ENCODE results near the gene IQSEC1. TPM values are rescaled to one million over a fixed set of nuclear protein-coding genes. Genes with fewer than 3 reads are reported as not detected.

Gene IQSEC1
- total RNA-seq, 2 experiments from 2014 or later, result 36.8 to 40.4 TPM

GRCh38 chr3:13022348-13023234 is 50.6 kb downstream of the IQSEC1 start:
- CTCF ChIA-PET, result no interaction called here
- intact Hi-C loops (cut with DNase I, micrococcal nuclease), result no loop called here
- POLR2A ChIA-PET, result no interaction called here
- Mint-ChIP-seq H3K27ac (no peak overlapping the region), H3K9me3 (ENCODE audit: low read depth) (no peaks in the 10 kb centered on the region), H3K4me3 (no peak overlapping the region), H3K36me3 (ENCODE audit: low read depth) (no peaks in the 10 kb centered on the region), H3K4me1 (peaks cover 3% of the 10 kb centered on the region), H3K27me3 (no peaks in the 10 kb centered on the region)
- DNase-seq, result no peak
- no peak for ATAC-seq

- CTCF ChIA-PET, result interaction anchor here (0.6 kb wide), 1 partner anchor 287 kb away, joined by 3 read pairs; no protein-coding TSS in a partner anchor
- no peaks in the 10 kb centered on the region for H3K9me3 Mint-ChIP-seq (ENCODE audit: low read depth)
- peaks cover 14% of the 10 kb centered on the region for H3K4me1 Mint-ChIP-seq
- intact Hi-C loops (cut with DNase I, micrococcal nuclease), result no loop called here
- H3K27ac Mint-ChIP-seq, result no peak overlapping the region
- H3K4me3 Mint-ChIP-seq, result no peak overlapping the region
- DNase-seq (no peak), ATAC-seq (no peak)
- H3K36me3 Mint-ChIP-seq (ENCODE audit: low read depth), result no peaks in the 10 kb centered on the region
- no peaks in the 10 kb centered on the region for H3K27me3 Mint-ChIP-seq
- POLR2A ChIA-PET, result no interaction called here
Measured at GRCh38 chr3:13021141-13022114, 51.8 kb downstream of the IQSEC1 start.

GRCh38 chr3:13020159-13020750 is 53.0 kb downstream of the IQSEC1 start:
- H3K27ac Mint-ChIP-seq, result no peak overlapping the region
- DNase-seq (no peak), ATAC-seq (no peak)
- H3K9me3 Mint-ChIP-seq (ENCODE audit: low read depth), result no peaks in the 10 kb centered on the region
- H3K36me3 Mint-ChIP-seq (ENCODE audit: low read depth), result no peaks in the 10 kb centered on the region
- intact Hi-C loops (cut with DNase I, micrococcal nuclease), result no loop called here
- H3K4me3 Mint-ChIP-seq, result no peak overlapping the region
- peaks cover 18% of the 10 kb centered on the region for H3K4me1 Mint-ChIP-seq
- ChIA-PET CTCF (interaction anchor here (0.6 to 0.9 kb wide), 2 partner anchors 14 to 1643 kb away, joined by 3 to 5 read pairs; no protein-coding TSS in a partner anchor), POLR2A (interaction anchor here (0.7 kb wide), 1 partner anchor 1139 kb away, joined by 5 read pairs; no protein-coding TSS in a partner anchor)
- no peaks in the 10 kb centered on the region for H3K27me3 Mint-ChIP-seq

DNA sequence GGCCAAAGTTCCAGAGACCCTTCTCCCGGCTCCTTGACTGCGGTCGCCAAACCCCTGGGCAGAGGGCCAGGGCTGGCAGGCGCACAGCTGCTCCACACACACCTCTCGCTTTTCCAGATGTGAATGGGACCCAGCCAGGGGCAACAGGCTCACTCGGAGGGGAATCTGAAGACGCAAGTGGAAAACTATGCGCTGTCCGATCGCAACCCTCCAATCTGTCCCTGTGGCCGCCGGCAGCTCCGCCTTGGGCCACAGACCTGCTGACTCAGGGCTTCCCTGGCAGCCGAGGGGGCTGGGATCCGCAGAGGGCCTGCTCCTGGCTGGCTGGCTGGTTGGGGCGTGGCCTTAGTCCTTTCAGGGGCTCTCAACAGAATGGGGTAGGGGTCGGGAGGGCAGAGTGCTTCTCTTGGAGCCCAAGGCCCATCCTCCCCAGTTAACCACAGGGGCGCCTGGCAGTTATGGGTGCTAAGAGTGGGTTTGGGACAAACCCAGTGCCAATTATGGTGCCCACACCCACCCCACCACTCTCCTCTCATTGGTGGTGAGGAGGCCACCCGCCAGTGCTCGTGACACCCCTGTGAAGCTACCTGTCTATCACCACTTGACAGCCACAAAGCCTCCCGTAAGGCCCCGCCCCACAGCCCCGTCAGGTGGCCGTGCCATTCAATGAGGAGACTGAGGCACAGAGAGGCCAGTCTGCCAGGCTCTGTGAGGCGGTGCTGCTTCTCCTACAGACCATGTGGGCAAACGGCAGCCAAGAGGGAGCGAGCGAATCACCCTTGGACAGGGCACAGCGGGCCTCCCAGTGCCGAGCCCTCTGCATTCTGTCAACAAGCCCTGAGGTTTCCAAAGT is 53.8 kb downstream of the IQSEC1 start:
- Mint-ChIP-seq H3K27me3 (no peaks in the 10 kb centered on the region), H3K36me3 (ENCODE audit: low read depth) (no peaks in the 10 kb centered on the region), H3K27ac (no peak overlapping the region), H3K4me1 (peaks cover 19% of the 10 kb centered on the region), H3K4me3 (no peak overlapping the region), H3K9me3 (ENCODE audit: low read depth) (no peaks in the 10 kb centered on the region)
- ChIA-PET CTCF (interaction anchor here (0.6 to 0.9 kb wide), 2 partner anchors 13 to 1644 kb away, joined by 3 to 5 read pairs; no protein-coding TSS in a partner anchor), POLR2A (no interaction called here)
- intact Hi-C loops (cut with DNase I, micrococcal nuclease), result loop anchor here (10.0 kb wide), 2 partner anchors 825 to 1415 kb away; no protein-coding TSS in a partner anchor
- ATAC-seq (no peak), DNase-seq (no peak)

- no peak overlapping the region for H3K27ac Mint-ChIP-seq
- ATAC-seq, result no peak
- CTCF ChIA-PET, result no interaction called here
- no peak overlapping the region for H3K4me3 Mint-ChIP-seq
- POLR2A ChIA-PET, result no interaction called here
- H3K4me1 Mint-ChIP-seq, result peaks cover 26% of the 10 kb centered on the region
- intact Hi-C loops (cut with DNase I, micrococcal nuclease), result loop anchor here (10.0 kb wide), 2 partner anchors 824 to 1416 kb away; no protein-coding TSS in a partner anchor
- H3K27me3 Mint-ChIP-seq, result no peaks in the 10 kb centered on the region
- DNase-seq, result no peak
- no peaks in the 10 kb centered on the region for H3K36me3 Mint-ChIP-seq (ENCODE audit: low read depth)
- no peaks in the 10 kb centered on the region for H3K9me3 Mint-ChIP-seq (ENCODE audit: low read depth)
Measured at GRCh38 chr3:13018561-13019242, 54.5 kb downstream of the IQSEC1 start.

DNA sequence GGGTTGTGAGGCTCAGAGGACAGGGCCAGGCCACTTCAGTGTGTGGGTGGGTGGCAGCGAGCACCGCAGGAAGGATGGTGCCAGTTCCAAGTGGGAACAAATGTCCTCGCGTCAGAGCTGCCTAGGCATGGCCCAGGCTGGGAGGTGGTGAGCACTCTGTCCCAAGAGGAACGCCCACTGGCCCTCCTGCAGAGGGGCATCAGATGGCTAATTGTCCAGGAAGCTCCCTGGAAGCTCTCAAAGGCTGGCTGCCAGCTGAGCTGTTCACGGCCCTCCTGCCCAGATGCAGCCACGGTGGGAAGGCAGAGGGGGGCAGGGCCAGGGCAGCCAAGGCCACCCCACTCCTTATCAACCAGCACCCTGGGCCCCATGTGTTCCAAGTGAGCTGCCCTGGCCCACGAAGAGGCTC is 55.2 kb downstream of the IQSEC1 start:
- ATAC-seq, result no peak
- intact Hi-C loops (cut with DNase I, micrococcal nuclease), result loop anchor here (10.0 kb wide), 2 partner anchors 823 to 1417 kb away; no protein-coding TSS in a partner anchor
- Mint-ChIP-seq H3K27me3 (no peaks in the 10 kb centered on the region), H3K9me3 (ENCODE audit: low read depth) (no peaks in the 10 kb centered on the region), H3K27ac (no peak overlapping the region), H3K36me3 (ENCODE audit: low read depth) (peaks cover 6% of the 10 kb centered on the region), H3K4me3 (no peak overlapping the region), H3K4me1 (peaks cover 33% of the 10 kb centered on the region)
- CTCF ChIA-PET, result no interaction called here
- POLR2A ChIA-PET, result no interaction called here
- no peak for DNase-seq

DNA sequence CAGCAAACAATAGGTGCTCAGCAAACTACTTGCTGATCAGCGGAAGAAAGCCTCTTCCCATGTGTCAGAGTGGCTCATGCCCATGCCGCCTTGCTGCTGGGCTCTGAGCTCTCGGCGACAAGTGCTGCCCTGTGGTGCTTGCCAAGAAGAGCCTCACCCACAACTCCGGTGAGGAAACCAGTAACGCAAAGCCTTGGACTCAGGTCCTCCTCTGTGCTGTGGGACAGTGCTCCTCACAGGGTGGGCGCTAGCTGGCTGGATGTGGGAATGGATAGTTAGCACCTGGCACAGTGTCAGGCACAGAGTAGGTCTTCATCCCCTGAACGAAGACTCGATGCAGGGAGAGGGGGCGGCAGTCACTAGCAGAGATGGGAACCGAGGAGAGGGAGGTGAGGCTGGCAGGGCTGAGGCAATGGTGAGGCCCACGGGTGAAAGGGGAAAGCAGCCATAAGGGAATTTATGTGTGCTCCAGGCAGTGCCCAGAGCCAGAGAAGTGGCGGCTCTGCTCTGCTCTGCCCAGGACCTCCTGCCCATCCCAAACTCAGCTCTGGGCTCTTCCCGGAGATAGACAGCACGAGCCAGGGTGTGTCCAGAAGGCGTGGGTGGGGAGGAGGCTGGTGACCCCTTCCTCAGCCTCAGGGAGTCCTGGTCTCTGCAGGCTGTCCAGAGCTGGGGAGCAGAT is 55.7 kb downstream of the IQSEC1 start:
- peak overlapping the region; percentile 98 for H3K27ac Mint-ChIP-seq
- peaks cover 7% of the 10 kb centered on the region for H3K36me3 Mint-ChIP-seq (ENCODE audit: low read depth)
- ChIA-PET CTCF (interaction anchor here (0.6 kb wide), 1 partner anchor 189 kb away, joined by 4 read pairs; no protein-coding TSS in a partner anchor), POLR2A (no interaction called here)
- no peaks in the 10 kb centered on the region for H3K9me3 Mint-ChIP-seq (ENCODE audit: low read depth)
- intact Hi-C loops (cut with DNase I, micrococcal nuclease), result loop anchor here (1.0 to 10.0 kb wide), 3 partner anchors 49 to 1417 kb away; no protein-coding TSS in a partner anchor
- H3K4me3 Mint-ChIP-seq, result no peak overlapping the region
- no peak for ATAC-seq
- H3K27me3 Mint-ChIP-seq, result no peaks in the 10 kb centered on the region
- peaks cover 38% of the 10 kb centered on the region for H3K4me1 Mint-ChIP-seq
- DNase-seq, result no peak

DNA sequence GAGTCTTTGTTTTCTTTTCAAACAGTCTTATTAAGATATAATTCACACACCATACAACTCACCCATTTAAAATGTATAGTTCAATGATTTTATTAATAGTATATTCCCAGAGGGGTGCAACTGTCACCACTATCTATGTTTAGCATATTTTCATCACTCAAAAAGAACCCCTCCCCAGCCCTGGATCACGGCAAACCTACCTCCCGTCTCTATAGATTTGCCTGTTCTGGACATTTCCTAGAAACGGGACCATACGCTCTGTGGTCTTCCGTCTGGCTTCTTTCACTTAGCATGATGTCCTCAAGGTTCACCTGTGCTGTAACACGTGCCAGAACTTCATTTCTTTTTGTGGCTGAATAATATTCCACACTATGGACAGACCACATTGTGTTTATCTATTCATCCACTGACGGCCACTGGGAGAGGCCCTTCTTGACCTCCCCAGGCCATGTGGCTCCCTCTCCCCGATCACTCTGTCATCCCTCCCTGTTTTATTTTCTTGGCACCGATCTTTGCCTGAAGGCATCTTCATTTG is 56.4 kb downstream of the IQSEC1 start:
- POLR2A ChIA-PET, result no interaction called here
- peaks cover 7% of the 10 kb centered on the region for H3K36me3 Mint-ChIP-seq (ENCODE audit: low read depth)
- peak overlapping the region; percentile 72 for H3K4me3 Mint-ChIP-seq
- peaks cover 45% of the 10 kb centered on the region for H3K4me1 Mint-ChIP-seq
- DNase-seq (no peak), ATAC-seq (no peak)
- no peaks in the 10 kb centered on the region for H3K27me3 Mint-ChIP-seq
- CTCF ChIA-PET, result no interaction called here
- intact Hi-C loops (cut with DNase I, micrococcal nuclease), result loop anchor here (1.0 to 10.0 kb wide), 3 partner anchors 48 to 1418 kb away; no protein-coding TSS in a partner anchor
- H3K9me3 Mint-ChIP-seq (ENCODE audit: low read depth), result no peaks in the 10 kb centered on the region
- peak overlapping the region; percentile 98 for H3K27ac Mint-ChIP-seq

DNA sequence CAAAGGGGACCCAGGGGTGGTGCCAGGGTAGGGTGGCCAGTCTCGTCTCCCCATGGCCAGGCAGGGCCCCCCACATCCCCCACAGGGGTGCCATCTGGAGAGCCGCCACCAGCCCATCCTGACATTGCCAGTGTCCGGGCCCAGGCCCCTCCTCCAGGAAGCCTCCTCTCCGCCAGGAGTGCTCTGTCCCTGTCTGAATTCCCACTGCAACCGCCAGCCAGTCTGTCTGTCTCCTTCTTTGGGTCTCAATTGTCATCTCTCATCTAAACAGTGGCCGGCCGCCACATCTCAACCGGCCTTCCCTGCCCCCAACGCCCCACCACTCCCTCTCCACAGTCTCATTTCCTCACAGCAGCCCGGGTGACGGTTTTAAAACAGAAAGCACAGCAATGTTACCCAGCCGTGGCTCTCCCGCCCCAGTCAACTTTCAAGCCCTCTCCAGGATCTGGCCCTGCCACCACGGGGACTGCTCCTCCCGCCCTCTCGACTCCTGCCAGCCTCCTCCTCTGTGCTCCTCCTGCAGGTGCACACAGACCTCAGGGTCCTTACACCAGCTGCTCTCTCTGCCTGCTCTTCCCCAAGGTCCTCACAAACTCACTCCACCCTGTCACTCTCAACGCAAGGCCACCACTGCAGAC is 57.0 kb downstream of the IQSEC1 start:
- POLR2A ChIA-PET, result interaction anchor here (1.5 kb wide), 1 partner anchor 12 kb away, joined by 6 read pairs; no protein-coding TSS in a partner anchor
- Mint-ChIP-seq H3K27ac (peak overlapping the region; percentile 98), H3K9me3 (ENCODE audit: low read depth) (no peaks in the 10 kb centered on the region), H3K4me1 (peaks cover 51% of the 10 kb centered on the region), H3K27me3 (no peaks in the 10 kb centered on the region), H3K4me3 (peak overlapping the region; percentile 72), H3K36me3 (ENCODE audit: low read depth) (peaks cover 7% of the 10 kb centered on the region)
- ATAC-seq (peak; percentile 9), DNase-seq (peak; percentile 78)
- intact Hi-C loops (cut with DNase I, micrococcal nuclease), result loop anchor here (10.0 kb wide), 2 partner anchors 821 to 1419 kb away; no protein-coding TSS in a partner anchor
- CTCF ChIA-PET, result interaction anchor here (0.6 to 2.2 kb wide), 2 partner anchors 21 to 53 kb away, joined by 3 to 9 read pairs; no protein-coding TSS in a partner anchor

Measured in activated CD4-positive, alpha-beta T cell treated with anti-CD3 and anti-CD28 coated beads for 36 hours (primary cell).